HepG2 (cell line): ENCODE data around the gene UBE2H. TPM values are rescaled to one million over a fixed set of nuclear protein-coding genes. Genes with fewer than 3 reads are reported as not detected.

Experiments
- ADNP ChIP-seq: sonication (generic); formaldehyde crosslinking; IDR thresholded peaks from 2 replicates; pipeline ENCODE4 v1.4.0; 2020; ENCODE audit warnings: missing genetic modification reagents
- ATF4 ChIP-seq, 2 experiments: fragments of 450-650 bp in 1 of 2; sonication (generic) in 1 of 2; formaldehyde crosslinking; IDR thresholded peaks; 2 replicates each; pipeline versions ENCODE4 v1.5.0 to v1.8.0; 2020 to 2022; ENCODE audit warnings: mild to moderate bottlenecking in 1 of 2, missing genetic modification reagents in 1 of 2
- FOXC1 ChIP-seq: sonication (generic); formaldehyde crosslinking; IDR thresholded peaks from 2 replicates; pipeline ENCODE4 v1.8.0; 2022; ENCODE audit warnings: mild to moderate bottlenecking, missing genetic modification reagents, borderline replicate concordance
- GTF2F1 ChIP-seq: fragments of 150-350 bp; IDR thresholded peaks from 2 replicates; pipeline ENCODE4 v1.6.1; 2014; ENCODE audit warnings: low read length
- ISX ChIP-seq: sonication (generic); formaldehyde crosslinking; conservative IDR thresholded peaks from 2 replicates; pipeline ENCODE4 v1.5.0; 2020; ENCODE audit warnings: missing genetic modification reagents
- NONO ChIP-seq, 2 experiments: fragments of 450-650 bp in 1 of 2; sonication (generic) in 1 of 2; formaldehyde crosslinking in 1 of 2; IDR thresholded peaks in 1 of 2; conservative IDR thresholded peaks in 1 of 2; 2 replicates each; pipeline versions ENCODE4 v1.6.1 to v1.8.0; 2017 to 2022; ENCODE audit warnings: mild to moderate bottlenecking in 1 of 2, missing genetic modification reagents in 1 of 2, moderate library complexity in 1 of 2
- SAFB2 ChIP-seq: sonication (generic); formaldehyde crosslinking; IDR thresholded peaks from 2 replicates; pipeline ENCODE4 v1.5.1; 2020; ENCODE audit warnings: missing genetic modification reagents, low read depth, mild to moderate bottlenecking, borderline replicate concordance
- SALL1 ChIP-seq: sonication (generic); formaldehyde crosslinking; IDR thresholded peaks from 2 replicates; pipeline ENCODE4 v1.8.0; 2022; ENCODE audit warnings: mild to moderate bottlenecking, missing genetic modification reagents
- SOX5 ChIP-seq: IDR thresholded peaks from 2 replicates; pipeline ENCODE4 v1.6.1; 2016; ENCODE audit warnings: borderline replicate concordance
- SYNCRIP ChIP-seq: fragments of 200-400 bp; formaldehyde crosslinking; IDR thresholded peaks from 2 replicates; pipeline ENCODE4 v1.6.1; 2018; ENCODE audit warnings: mild to moderate bottlenecking, low read depth, low read length; ENCODE audit not compliant: insufficient read depth
- U2AF1 ChIP-seq: fragments of 200-400 bp; formaldehyde crosslinking; optimal IDR thresholded peaks from 2 replicates; pipeline ENCODE3; 2017; ENCODE audit warnings: mild to moderate bottlenecking, low read depth, low read length
- ZBTB20 ChIP-seq: sonication (generic); formaldehyde crosslinking; IDR thresholded peaks from 2 replicates; pipeline ENCODE4 v1.8.1; 2023; ENCODE audit warnings: missing genetic modification reagents, low read depth, mild to moderate bottlenecking, borderline replicate concordance
- ZBTB7B ChIP-seq: sonication (generic); formaldehyde crosslinking; IDR thresholded peaks from 2 replicates; pipeline ENCODE4 v1.4.0; 2020; ENCODE audit warnings: missing genetic modification reagents
- ZNF256 ChIP-seq: sonication (generic); formaldehyde crosslinking; conservative IDR thresholded peaks from 2 replicates; pipeline ENCODE4 v1.4.0; 2020; ENCODE audit warnings: missing genetic modification reagents
- ZNF343 ChIP-seq: sonication (generic); formaldehyde crosslinking; IDR thresholded peaks from 2 replicates; pipeline ENCODE4 v1.4.0; 2020; ENCODE audit warnings: mild to moderate bottlenecking, missing genetic modification reagents
- ZNF530 ChIP-seq: sonication (generic); formaldehyde crosslinking; IDR thresholded peaks from 2 replicates; pipeline ENCODE4 v1.5.0; 2020; ENCODE audit warnings: low read depth, mild to moderate bottlenecking, missing genetic modification reagents
- polyA plus RNA-seq, 8 experiments: library from polyadenylated mRNA; depleted of rRNA in 3 of 8; stranded (reverse) in 7 of 8; unstranded in 1 of 8; fragments of >200 nt; fragmentation: Illumina TruSeq in 4 of 8; extraction: Trizol in 4 of 8; gene quantifications; 2 replicates each; pipeline versions ENCODE4 v1.2.1 to v1.2.3, GENCODE V29; 2011 to 2016; ENCODE audit warnings: low read depth in 4 of 8, missing spikeins in 1 of 8, mixed read lengths in 1 of 8; ENCODE audit not compliant: insufficient read depth in 1 of 8
- total RNA-seq, 5 experiments: library from RNA; depleted of rRNA; stranded (reverse); fragments of >200 nt; fragmentation: Illumina TruSeq; extraction: Trizol; gene quantifications; 2 replicates each; pipeline ENCODE4 v1.2.3, GENCODE V29; 2016; ENCODE audit warnings: low read depth in 1 of 5
- TF ChIP-seq, protein P1 (sequence below): sonication (generic); formaldehyde crosslinking; IDR thresholded peaks from 2 replicates; pipeline ENCODE4 v1.8.0; 2022; ENCODE audit warnings: mild to moderate bottlenecking, missing genetic modification reagents, moderate library complexity
- TF ChIP-seq, protein P2 (sequence below): sonication (generic); formaldehyde crosslinking; IDR thresholded peaks from 2 replicates; pipeline ENCODE4 v1.5.0; 2020; ENCODE audit warnings: mild to moderate bottlenecking, missing genetic modification reagents, borderline replicate concordance
- TF ChIP-seq, protein P3 (sequence below): sonication (generic); formaldehyde crosslinking; IDR thresholded peaks from 2 replicates; pipeline ENCODE4 v1.4.0; 2020; ENCODE audit warnings: missing genetic modification reagents

Gene UBE2H
- total and polyA plus RNA-seq, 2 of the 13 experiments (the other 11 are each of a cell fraction or from before 2014, with no cell fraction given) = 15.5 to 40.1 TPM

GRCh38 chr7:129829737-129830631 is 122.8 kb downstream of the UBE2H start (continued):
- TF ChIP-seq, protein P1, sequence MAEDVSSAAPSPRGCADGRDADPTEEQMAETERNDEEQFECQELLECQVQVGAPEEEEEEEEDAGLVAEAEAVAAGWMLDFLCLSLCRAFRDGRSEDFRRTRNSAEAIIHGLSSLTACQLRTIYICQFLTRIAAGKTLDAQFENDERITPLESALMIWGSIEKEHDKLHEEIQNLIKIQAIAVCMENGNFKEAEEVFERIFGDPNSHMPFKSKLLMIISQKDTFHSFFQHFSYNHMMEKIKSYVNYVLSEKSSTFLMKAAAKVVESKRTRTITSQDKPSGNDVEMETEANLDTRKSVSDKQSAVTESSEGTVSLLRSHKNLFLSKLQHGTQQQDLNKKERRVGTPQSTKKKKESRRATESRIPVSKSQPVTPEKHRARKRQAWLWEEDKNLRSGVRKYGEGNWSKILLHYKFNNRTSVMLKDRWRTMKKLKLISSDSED (CRISPR knock-in tag) = no peak
- no peak for TF ChIP-seq U2AF1
- no peak for TF ChIP-seq ISX
- no peak for TF ChIP-seq SOX5 (CRISPR knock-in tag)
- TF ChIP-seq ADNP = no peak
- TF ChIP-seq SALL1 (CRISPR knock-in tag) = peak; percentile 47
- no peak for TF ChIP-seq ZBTB7B (CRISPR knock-in tag)
- TF ChIP-seq, protein P2, sequence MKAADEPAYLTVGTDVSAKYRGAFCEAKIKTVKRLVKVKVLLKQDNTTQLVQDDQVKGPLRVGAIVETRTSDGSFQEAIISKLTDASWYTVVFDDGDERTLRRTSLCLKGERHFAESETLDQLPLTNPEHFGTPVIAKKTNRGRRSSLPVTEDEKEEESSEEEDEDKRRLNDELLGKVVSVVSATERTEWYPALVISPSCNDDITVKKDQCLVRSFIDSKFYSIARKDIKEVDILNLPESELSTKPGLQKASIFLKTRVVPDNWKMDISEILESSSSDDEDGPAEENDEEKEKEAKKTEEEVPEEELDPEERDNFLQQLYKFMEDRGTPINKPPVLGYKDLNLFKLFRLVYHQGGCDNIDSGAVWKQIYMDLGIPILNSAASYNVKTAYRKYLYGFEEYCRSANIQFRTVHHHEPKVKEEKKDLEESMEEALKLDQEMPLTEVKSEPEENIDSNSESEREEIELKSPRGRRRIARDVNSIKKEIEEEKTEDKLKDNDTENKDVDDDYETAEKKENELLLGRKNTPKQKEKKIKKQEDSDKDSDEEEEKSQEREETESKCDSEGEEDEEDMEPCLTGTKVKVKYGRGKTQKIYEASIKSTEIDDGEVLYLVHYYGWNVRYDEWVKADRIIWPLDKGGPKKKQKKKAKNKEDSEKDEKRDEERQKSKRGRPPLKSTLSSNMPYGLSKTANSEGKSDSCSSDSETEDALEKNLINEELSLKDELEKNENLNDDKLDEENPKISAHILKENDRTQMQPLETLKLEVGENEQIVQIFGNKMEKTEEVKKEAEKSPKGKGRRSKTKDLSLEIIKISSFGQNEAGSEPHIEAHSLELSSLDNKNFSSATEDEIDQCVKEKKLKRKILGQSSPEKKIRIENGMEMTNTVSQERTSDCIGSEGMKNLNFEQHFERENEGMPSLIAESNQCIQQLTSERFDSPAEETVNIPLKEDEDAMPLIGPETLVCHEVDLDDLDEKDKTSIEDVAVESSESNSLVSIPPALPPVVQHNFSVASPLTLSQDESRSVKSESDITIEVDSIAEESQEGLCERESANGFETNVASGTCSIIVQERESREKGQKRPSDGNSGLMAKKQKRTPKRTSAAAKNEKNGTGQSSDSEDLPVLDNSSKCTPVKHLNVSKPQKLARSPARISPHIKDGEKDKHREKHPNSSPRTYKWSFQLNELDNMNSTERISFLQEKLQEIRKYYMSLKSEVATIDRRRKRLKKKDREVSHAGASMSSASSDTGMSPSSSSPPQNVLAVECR (CRISPR knock-in tag) = peak; percentile 46; the same call in 1 of the 2 replicates
- no peak for TF ChIP-seq ZBTB20 (CRISPR knock-in tag)
- no peak for TF ChIP-seq ZNF530 (CRISPR knock-in tag)
- no peak for TF ChIP-seq SYNCRIP
- no peak for TF ChIP-seq NONO (IDR thresholded peaks at IDR 0.05)
- 0 out of 2 replicates have a peak, but pooled peaks have one; percentile 36 for TF ChIP-seq NONO (CRISPR knock-in tag; conservative IDR thresholded peaks at IDR 0.05)
- no peak for TF ChIP-seq GTF2F1
- TF ChIP-seq FOXC1 (CRISPR knock-in tag) = no peak
- TF ChIP-seq, protein P3, sequence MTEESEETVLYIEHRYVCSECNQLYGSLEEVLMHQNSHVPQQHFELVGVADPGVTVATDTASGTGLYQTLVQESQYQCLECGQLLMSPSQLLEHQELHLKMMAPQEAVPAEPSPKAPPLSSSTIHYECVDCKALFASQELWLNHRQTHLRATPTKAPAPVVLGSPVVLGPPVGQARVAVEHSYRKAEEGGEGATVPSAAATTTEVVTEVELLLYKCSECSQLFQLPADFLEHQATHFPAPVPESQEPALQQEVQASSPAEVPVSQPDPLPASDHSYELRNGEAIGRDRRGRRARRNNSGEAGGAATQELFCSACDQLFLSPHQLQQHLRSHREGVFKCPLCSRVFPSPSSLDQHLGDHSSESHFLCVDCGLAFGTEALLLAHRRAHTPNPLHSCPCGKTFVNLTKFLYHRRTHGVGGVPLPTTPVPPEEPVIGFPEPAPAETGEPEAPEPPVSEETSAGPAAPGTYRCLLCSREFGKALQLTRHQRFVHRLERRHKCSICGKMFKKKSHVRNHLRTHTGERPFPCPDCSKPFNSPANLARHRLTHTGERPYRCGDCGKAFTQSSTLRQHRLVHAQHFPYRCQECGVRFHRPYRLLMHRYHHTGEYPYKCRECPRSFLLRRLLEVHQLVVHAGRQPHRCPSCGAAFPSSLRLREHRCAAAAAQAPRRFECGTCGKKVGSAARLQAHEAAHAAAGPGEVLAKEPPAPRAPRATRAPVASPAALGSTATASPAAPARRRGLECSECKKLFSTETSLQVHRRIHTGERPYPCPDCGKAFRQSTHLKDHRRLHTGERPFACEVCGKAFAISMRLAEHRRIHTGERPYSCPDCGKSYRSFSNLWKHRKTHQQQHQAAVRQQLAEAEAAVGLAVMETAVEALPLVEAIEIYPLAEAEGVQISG = 0 out of 2 replicates have a peak, but pooled peaks have one; percentile 28
- no peak for TF ChIP-seq ZNF343
- TF ChIP-seq ATF4 (CRISPR knock-in tag; IDR thresholded peaks at IDR 0.05) = no peak
- TF ChIP-seq ZNF256 (CRISPR knock-in tag) = no peak
- no peak for TF ChIP-seq SAFB2 (CRISPR knock-in tag)
